ENCODE results near the gene SIM2. TPM values are rescaled to one million over a fixed set of nuclear protein-coding genes. Genes with fewer than 3 reads are reported as not detected.

The SIM2 gene
- total and polyA plus RNA-seq, 2 of the 13 experiments (the other 11 are each of a cell fraction or from before 2014, with no cell fraction given), result 0.36 to 0.53 TPM

- TF ChIP-seq HMGXB4 (CRISPR knock-in tag; IDR thresholded peaks at IDR 0.05; ENCODE audit: borderline replicate concordance in 1 of 2, low read depth in 1 of 2) (no peak), NFE2L2 (IDR thresholded peaks at IDR 0.05; ENCODE audit: low read length) (peak; percentile 68; the same call in 1 of the 2 replicates), ZNF687 (CRISPR knock-in tag; IDR thresholded peaks at IDR 0.05) (peak; percentile 47)
Observed at GRCh38 chr21:36718951-36719501, 20.1 kb downstream of the SIM2 start (continued).

GRCh38 chr21:36719614-36720013, 20.7 kb downstream of the SIM2 start:
- H3K9ac ChIP-seq (ENCODE audit: insufficient read depth, low read depth, low read length), result no peak overlapping the region
- H3K4me1 ChIP-seq (ENCODE audit: insufficient read depth, low read length), result peaks cover 16% of the 10 kb centered on the region
- H3K27ac ChIP-seq (ENCODE audit: extremely low read length, insufficient read depth, low read length), result no peak overlapping the region
- in situ Hi-C loops (cut with HindIII; ENCODE audit: extremely low pct_ligation_motif_present, low pct_unique_long_range_greater_than_20kb), result no loop called here
- ChIA-PET CTCF (ENCODE audit: low intra/inter-chr PET ratio, low total read pairs) (no interaction called here), POLR2A (no interaction called here)
- FAIRE-seq (no peak), ATAC-seq (no peak; the same call in 2 of the 3 replicates), DNase-seq (ENCODE audit: low spot score) (no peak)
- intact Hi-C loops (cut with micrococcal nuclease; ENCODE audit: unreplicated experiment), result no loop called here
- peak overlapping the region in 1 of 3 experiments; percentile 9; a peak in 1 of 6 replicates for H3K4me3 ChIP-seq (replicated peaks in 1 of 3; ENCODE audit: insufficient read depth in 1 of 3, low read depth in 2 of 3, low read length in 3 of 3)
- H3K27me3 ChIP-seq (ENCODE audit: control insufficient read depth in 1 of 2, insufficient read depth in 2 of 2, low read length in 2 of 2), result no peaks in the 10 kb centered on the region; a peak in 1 of 5 replicates
- H4K20me1 ChIP-seq (ENCODE audit: insufficient read depth, low read length), result no peaks in the 10 kb centered on the region
- H3K4me2 ChIP-seq (ENCODE audit: low read depth, low read length), result peak overlapping the region; percentile 51
- no TSS peak for BruUV-seq (replicated peaks)
- WGBS (ENCODE audit: low lambda C conversion rate), result 74% methylated on average over 9 of the region's 10 CpGs
- H3K9me3 ChIP-seq (ENCODE audit: low read length), result no peaks in the 10 kb centered on the region
- no peak for TF ChIP-seq HCFC1 (IDR thresholded peaks at IDR 0.05; ENCODE audit: low read depth, low read length)
- TF ChIP-seq ZBTB33 (CRISPR knock-in tag; IDR thresholded peaks at IDR 0.05), result peak; percentile 34; the same call in 1 of the 2 replicates
- TF ChIP-seq STAG1 (CRISPR knock-in tag; IDR thresholded peaks at IDR 0.05), result peak; percentile 8; the same call in 1 of the 2 replicates
- TF ChIP-seq TRIM22 (IDR thresholded peaks at IDR 0.05), result no peak
- no peaks in the 10 kb centered on the region for H3K79me2 ChIP-seq (ENCODE audit: insufficient read depth, low read length)
- H3K36me3 ChIP-seq (replicated peaks in 1 of 2; ENCODE audit: control insufficient read depth in 1 of 2, insufficient read depth in 2 of 2, low read length in 2 of 2), result no peaks in the 10 kb centered on the region
- no peak overlapping the region for H2AFZ ChIP-seq (ENCODE audit: low read length)

All from HepG2 (cell line).